Astrocyte of the cerebellum (primary cell): ENCODE measurements around the gene NDUFV1.

Experiments
- DNase-seq: peaks from one replicate; pipeline ENCODE4 v3.0.0-alpha.2; 2011; ENCODE audit warnings: low read depth
- H3K4me3 ChIP-seq: 2 replicates; pipeline ENCODE4 v1.5.1; 2011; ENCODE audit warnings: mild to moderate bottlenecking, low read depth, low read length, moderate library complexity
- in situ Hi-C: cut with HindIII; loops from 2 replicates; pipeline ENCODE4 v1.10.0; 2017; ENCODE audit warnings: low sequenced_read_pairs
- TF ChIP-seq, protein P1 (sequence below): IDR thresholded peaks from 2 replicates; pipeline ENCODE4 v1.5.1; 2012; ENCODE audit warnings: low read length, low read depth, moderate library complexity, mild to moderate bottlenecking; ENCODE audit errors: missing control alignments

The NDUFV1 gene

GRCh38 chr11:67644472-67645418 is 38.0 kb downstream of the NDUFV1 start:
- in situ Hi-C loops: no loop called here

DNA sequence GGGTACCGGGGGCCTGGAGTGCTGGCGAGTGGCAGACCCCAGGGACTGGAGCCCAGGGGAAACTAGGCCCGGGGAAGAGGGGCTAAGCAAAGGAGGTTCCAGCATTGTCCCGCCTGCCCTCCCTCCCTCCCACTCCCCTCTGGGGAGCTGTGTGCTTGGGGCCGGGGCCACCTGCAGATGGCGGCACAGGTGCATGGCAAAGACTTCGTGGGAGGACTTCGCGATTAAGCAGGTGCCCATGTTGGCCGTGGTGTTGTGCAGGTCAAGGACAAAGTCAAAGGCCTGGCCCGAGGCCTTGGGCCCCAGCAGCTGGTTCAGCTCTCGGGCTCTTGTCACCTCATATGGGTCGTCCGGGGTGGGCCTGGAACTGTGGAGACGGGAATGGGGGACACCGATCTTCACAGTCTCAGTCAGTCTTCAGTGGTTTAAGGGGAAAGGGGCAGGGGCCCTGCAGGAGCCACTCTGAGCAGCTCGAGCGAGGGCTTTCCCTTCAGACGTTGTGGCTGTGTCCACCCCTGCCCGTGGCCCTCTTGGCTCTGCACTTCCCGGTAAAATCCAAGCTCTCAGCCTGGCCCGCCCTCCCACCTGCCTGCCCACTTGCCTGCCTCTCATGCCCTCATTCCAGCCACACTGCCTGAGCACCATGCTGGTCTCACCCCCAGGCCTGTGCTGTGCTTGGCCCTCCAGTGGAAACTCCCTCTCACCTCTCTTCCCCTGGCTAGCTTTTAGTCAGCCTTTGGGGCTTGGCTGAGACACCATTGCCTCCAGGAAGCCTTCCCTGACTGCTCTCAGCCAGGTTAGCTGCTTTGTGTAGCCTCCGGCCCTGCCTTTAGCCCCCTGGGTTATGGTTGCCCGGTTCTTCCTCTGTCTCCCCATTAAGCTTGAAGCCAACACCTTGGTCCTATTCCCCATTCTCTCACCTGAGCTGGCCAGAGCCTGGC is 39.1 kb downstream of the NDUFV1 start:
- in situ Hi-C loops: no loop called here
- TF ChIP-seq, protein P1, sequence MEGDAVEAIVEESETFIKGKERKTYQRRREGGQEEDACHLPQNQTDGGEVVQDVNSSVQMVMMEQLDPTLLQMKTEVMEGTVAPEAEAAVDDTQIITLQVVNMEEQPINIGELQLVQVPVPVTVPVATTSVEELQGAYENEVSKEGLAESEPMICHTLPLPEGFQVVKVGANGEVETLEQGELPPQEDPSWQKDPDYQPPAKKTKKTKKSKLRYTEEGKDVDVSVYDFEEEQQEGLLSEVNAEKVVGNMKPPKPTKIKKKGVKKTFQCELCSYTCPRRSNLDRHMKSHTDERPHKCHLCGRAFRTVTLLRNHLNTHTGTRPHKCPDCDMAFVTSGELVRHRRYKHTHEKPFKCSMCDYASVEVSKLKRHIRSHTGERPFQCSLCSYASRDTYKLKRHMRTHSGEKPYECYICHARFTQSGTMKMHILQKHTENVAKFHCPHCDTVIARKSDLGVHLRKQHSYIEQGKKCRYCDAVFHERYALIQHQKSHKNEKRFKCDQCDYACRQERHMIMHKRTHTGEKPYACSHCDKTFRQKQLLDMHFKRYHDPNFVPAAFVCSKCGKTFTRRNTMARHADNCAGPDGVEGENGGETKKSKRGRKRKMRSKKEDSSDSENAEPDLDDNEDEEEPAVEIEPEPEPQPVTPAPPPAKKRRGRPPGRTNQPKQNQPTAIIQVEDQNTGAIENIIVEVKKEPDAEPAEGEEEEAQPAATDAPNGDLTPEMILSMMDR: no peak
- no peak for DNase-seq
- H3K4me3 ChIP-seq: no peak overlapping the region

More at GRCh38 chr11:67644472-67645418, 38.0 kb downstream of the NDUFV1 start:
- TF ChIP-seq, protein P1: no peak
- no peak for DNase-seq
- no peak overlapping the region for H3K4me3 ChIP-seq

- no peak overlapping the region for H3K4me3 ChIP-seq
- no peak for DNase-seq
- TF ChIP-seq, protein P1: no peak
- in situ Hi-C loops: no loop called here
These were observed 40.0 kb downstream of the NDUFV1 start for GRCh38 chr11:67646535-67647336.

DNA sequence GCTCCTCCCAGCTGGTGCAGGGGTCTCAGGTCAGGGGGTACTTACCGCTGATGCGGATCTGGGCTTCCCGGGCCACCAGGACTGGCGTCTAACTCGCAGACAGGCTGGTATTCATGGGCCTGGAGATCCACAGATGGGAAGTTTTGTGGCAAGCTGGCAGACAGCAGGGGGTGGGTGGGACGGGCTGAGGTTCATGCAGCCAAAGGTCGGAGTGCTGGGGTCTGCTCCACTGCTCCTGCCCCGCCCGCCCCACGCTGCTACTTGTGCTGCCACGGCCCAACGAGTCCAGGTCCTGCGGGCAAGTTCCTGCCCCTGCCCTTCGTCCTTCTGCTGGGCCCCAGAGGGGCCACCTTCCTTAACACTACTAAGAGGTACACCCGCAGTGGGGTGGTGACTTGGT is 40.7 kb downstream of the NDUFV1 start:
- in situ Hi-C loops: no loop called here
- DNase-seq: no peak
- TF ChIP-seq, protein P1: no peak
- no peak overlapping the region for H3K4me3 ChIP-seq

- in situ Hi-C loops: no loop called here
- no peak for DNase-seq
- no peak overlapping the region for H3K4me3 ChIP-seq
- TF ChIP-seq, protein P1: no peak
These were observed 41.5 kb downstream of the NDUFV1 start for GRCh38 chr11:67648140-67648795.
